Mammary epithelial cell (primary cell): Measurements from ENCODE around the gene SLC36A2.

Experiments
- EZH2 ChIP-seq: IDR thresholded peaks from 2 replicates; pipeline ENCODE4 v1.6.1; 2012; ENCODE audit warnings: low read length, inconsistent platforms, borderline replicate concordance
- TF ChIP-seq, protein P1 (sequence below), 2 donors: IDR thresholded peaks in 1 of 2; conservative IDR thresholded peaks in 1 of 2; 2 replicates each; pipeline ENCODE4 v1.5.1; 2011 to 2012; ENCODE audit warnings: inconsistent platforms in 2 of 2, low read length in 2 of 2, mild to moderate bottlenecking in 2 of 2, control low read depth in 1 of 2, low read depth in 1 of 2; ENCODE audit not compliant: insufficient read depth in 1 of 2; ENCODE audit errors: extremely low read depth in 1 of 2

DNA sequence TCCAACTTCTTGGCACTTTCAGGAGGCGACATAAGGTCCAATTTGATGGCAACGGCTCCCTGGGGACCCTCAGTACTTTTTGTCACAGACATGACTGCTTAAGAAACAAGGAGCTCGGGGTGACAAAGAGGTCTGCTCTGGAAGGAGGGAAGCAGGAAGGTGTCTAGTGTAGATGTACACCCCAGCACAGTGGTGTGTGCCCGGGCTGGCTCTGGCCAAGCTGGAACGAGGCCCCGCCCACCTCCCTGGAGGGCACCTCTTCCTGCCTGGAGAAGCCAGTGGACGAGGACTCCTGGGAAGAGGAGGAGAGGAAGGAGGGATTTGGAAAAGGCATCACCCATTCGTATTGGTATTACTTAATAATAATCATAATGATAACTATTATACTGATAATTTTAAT is at the start of gene SLC36A2:
- TF ChIP-seq, protein P1, sequence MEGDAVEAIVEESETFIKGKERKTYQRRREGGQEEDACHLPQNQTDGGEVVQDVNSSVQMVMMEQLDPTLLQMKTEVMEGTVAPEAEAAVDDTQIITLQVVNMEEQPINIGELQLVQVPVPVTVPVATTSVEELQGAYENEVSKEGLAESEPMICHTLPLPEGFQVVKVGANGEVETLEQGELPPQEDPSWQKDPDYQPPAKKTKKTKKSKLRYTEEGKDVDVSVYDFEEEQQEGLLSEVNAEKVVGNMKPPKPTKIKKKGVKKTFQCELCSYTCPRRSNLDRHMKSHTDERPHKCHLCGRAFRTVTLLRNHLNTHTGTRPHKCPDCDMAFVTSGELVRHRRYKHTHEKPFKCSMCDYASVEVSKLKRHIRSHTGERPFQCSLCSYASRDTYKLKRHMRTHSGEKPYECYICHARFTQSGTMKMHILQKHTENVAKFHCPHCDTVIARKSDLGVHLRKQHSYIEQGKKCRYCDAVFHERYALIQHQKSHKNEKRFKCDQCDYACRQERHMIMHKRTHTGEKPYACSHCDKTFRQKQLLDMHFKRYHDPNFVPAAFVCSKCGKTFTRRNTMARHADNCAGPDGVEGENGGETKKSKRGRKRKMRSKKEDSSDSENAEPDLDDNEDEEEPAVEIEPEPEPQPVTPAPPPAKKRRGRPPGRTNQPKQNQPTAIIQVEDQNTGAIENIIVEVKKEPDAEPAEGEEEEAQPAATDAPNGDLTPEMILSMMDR (conservative IDR thresholded peaks at IDR 0.05 in 1 of 2, IDR thresholded peaks at IDR 0.05 in 1 of 2; ENCODE audit: extremely low read depth in 1 of 2, insufficient read depth in 1 of 2, low read depth in 1 of 2, low read length in 2 of 2) = no peak
- no peak for TF ChIP-seq EZH2
